Left renal pelvis (tissue), 4 donors: Measurements from ENCODE around the gene ZDHHC14. TPM values are rescaled to one million over a fixed set of nuclear protein-coding genes. Genes with fewer than 3 reads are reported as not detected.

Experiments used
- DNase-seq, 4 donors: peaks; one replicate each; pipeline ENCODE4 v3.0.0-alpha.2; 2013; ENCODE audit warnings: low read depth in 4 of 4, low spot score in 3 of 4
- polyA plus RNA-seq, 4 donors: library from polyadenylated mRNA; unstranded; fragments of 120-200 nt; gene quantifications; one replicate each; pipeline ENCODE4 v1.2.1, GENCODE V29; 2013; ENCODE audit not compliant: insufficient read length in 4 of 4

Gene ZDHHC14
- polyA plus RNA-seq, 4 donors: 14.3 to 25.1 (median 21.5) TPM

- no peak for DNase-seq
Observed at GRCh38 chr6:157528931-157529653, 148.1 kb downstream of the ZDHHC14 start.

GRCh38 chr6:157529654-157530039 is 148.7 kb downstream of the ZDHHC14 start:
- DNase-seq: no peak

- DNase-seq: no peak
Observed at GRCh38 chr6:157530126-157530525, 149.1 kb downstream of the ZDHHC14 start.

- no peak for DNase-seq
Observed at GRCh38 chr6:157530724-157531168, 149.8 kb downstream of the ZDHHC14 start.

- no peak for DNase-seq
Observed at GRCh38 chr6:157531169-157531985, 150.4 kb downstream of the ZDHHC14 start.

GRCh38 chr6:157531986-157532365 is 151.0 kb downstream of the ZDHHC14 start:
- no peak for DNase-seq

GRCh38 chr6:157533048-157533871 is 152.3 kb downstream of the ZDHHC14 start:
- no peak for DNase-seq

- DNase-seq: no peak
Observed at GRCh38 chr6:157534134-157534871, 153.3 kb downstream of the ZDHHC14 start.

- DNase-seq: no peak
Observed at GRCh38 chr6:157534977-157535339, 154.0 kb downstream of the ZDHHC14 start.

- no peak for DNase-seq
Observed at GRCh38 chr6:157535340-157536222, 154.6 kb downstream of the ZDHHC14 start.

GRCh38 chr6:157536223-157536545 is 155.2 kb downstream of the ZDHHC14 start:
- DNase-seq: no peak

- no peak for DNase-seq
Observed at GRCh38 chr6:157537556-157537955, 156.6 kb downstream of the ZDHHC14 start.

GRCh38 chr6:157538168-157538567 is 157.2 kb downstream of the ZDHHC14 start:
- DNase-seq: no peak

- no peak for DNase-seq
Observed at GRCh38 chr6:157538698-157539097, 157.7 kb downstream of the ZDHHC14 start.

- no peak for DNase-seq
Observed at GRCh38 chr6:157539421-157539822, 158.4 kb downstream of the ZDHHC14 start.

GRCh38 chr6:157539900-157540752 is 159.1 kb downstream of the ZDHHC14 start:
- no peak for DNase-seq

- DNase-seq: no peak
Observed at GRCh38 chr6:157541618-157542413, 160.8 kb downstream of the ZDHHC14 start.
